Adipocyte (in vitro differentiated cells): ENCODE data around the gene PPP2R2C.
A peak's percentile ranks its signal among the peaks of the same experiment; 100 is the strongest.

ENCODE experiments used
- DNase-seq: peaks from one replicate; pipeline ENCODE4 v3.0.0-alpha.2; 2015; ENCODE audit warnings: low read depth
- H3K27me3 ChIP-seq: replicated peaks from 2 replicates; pipeline ENCODE4 v1.7.0; 2013; ENCODE audit warnings: mild to moderate bottlenecking, low read length, moderate library complexity; ENCODE audit not compliant: control insufficient read depth, insufficient read depth
- H3K36me3 ChIP-seq: 2 replicates; pipeline ENCODE4 v1.7.0; 2013; ENCODE audit warnings: low read length, mild to moderate bottlenecking, moderate library complexity; ENCODE audit not compliant: control insufficient read depth, insufficient read depth, severe bottlenecking
- H3K4me1 ChIP-seq: 2 replicates; pipeline ENCODE4 v1.7.0; 2013; ENCODE audit warnings: mild to moderate bottlenecking, low read length, moderate library complexity; ENCODE audit not compliant: control insufficient read depth, insufficient read depth
- H3K4me3 ChIP-seq: 2 replicates; pipeline ENCODE4 v1.7.0; 2013; ENCODE audit warnings: mild to moderate bottlenecking, low read length, moderate library complexity
- H3K9ac ChIP-seq: 2 replicates; pipeline ENCODE4 v1.7.0; 2013; ENCODE audit warnings: mild to moderate bottlenecking, low read length, moderate library complexity
- H3K9me3 ChIP-seq: 2 replicates; pipeline ENCODE4 v1.7.0; 2013; ENCODE audit warnings: mild to moderate bottlenecking, low read length, moderate library complexity; ENCODE audit not compliant: control insufficient read depth

The PPP2R2C gene

DNA sequence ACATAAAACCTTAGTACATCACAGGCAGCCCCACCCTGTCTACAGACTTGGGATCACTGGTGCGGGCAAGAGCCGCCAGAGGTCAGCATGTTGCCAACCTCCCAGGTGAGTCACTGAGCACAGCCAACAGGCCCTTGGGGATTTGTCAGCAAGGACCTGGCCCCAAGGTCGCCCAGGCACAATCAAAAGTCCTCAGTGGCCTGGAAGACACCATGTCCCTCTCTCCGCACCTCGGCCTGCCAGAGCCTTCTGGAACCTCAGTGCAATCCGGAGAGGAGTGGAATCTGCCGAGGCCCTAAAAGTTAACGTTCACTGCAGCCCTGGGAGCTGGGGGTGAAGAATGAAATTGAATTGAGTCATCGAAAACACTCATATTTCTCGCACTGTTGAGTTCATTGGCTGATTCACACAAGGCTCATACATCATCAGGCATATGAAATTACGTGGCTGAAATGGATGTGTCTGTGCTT is 128.4 kb downstream of the PPP2R2C start:
- H3K9ac ChIP-seq: no peak overlapping the region
- peaks cover 35% of the 10 kb centered on the region for H3K27me3 ChIP-seq
- no peak overlapping the region for H3K4me3 ChIP-seq
- no peaks in the 10 kb centered on the region for H3K9me3 ChIP-seq
- H3K4me1 ChIP-seq: no peaks in the 10 kb centered on the region
- DNase-seq: peak; percentile 63
- no peaks in the 10 kb centered on the region for H3K36me3 ChIP-seq

DNA sequence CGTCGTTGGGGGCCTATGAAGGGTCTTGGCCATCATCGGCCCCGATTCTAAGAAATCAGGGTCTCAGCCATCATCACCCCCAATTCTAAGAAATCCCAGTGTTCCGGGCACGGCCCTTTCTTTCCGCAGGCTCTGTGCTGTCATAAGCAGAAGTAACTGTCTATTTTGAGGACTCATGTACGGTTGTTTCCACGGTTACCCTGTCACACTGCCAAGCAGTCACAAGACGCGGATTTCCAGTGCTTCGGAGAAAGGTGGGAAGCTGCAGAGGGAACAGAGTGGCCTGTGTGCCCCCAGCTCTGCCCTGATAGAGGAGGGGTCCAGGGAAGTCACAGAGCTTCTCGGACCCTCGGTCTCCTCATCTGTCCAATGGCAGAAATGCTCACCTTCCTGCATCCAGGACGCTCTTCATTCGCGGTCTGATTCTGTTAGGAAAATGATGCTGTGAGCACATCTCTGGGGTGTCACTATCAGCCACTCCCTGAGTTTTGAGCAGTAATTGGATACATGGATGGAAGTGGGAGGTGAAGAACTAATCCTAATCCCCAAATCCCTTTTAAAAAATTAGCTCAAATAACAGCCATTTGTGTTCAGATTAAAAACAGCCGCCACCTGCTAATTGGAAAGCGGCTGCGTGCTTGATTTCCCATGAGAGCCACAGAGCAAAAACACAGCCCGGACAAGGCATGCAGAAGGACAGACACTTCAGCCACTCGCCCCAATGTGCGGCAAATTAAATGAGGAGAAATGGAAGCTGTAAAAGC is 129.7 kb downstream of the PPP2R2C start:
- H3K27me3 ChIP-seq: peaks cover 38% of the 10 kb centered on the region
- H3K4me3 ChIP-seq: no peak overlapping the region
- DNase-seq: no peak
- no peaks in the 10 kb centered on the region for H3K9me3 ChIP-seq
- no peak overlapping the region for H3K9ac ChIP-seq
- no peaks in the 10 kb centered on the region for H3K36me3 ChIP-seq
- H3K4me1 ChIP-seq: no peaks in the 10 kb centered on the region

DNA sequence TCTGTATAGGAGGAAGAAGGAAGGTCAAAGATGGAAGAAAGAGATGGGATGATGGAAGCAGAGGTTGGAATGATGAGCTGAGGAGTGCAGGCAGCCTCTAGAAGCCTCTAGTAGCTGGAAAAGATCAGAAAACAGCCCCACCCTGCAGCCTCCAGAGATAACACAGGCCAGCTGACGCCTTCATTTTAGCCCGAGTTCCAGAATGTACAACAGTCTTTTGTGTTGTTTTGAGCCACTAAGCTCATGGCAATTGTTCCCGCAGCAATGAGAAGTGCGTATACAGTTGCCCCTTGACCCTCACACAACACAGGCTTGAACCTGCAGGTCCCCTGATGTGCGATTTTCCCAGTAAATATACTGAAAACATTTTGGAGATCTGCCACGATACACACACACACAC is 130.7 kb downstream of the PPP2R2C start:
- H3K9ac ChIP-seq: no peak overlapping the region
- no peaks in the 10 kb centered on the region for H3K36me3 ChIP-seq
- DNase-seq: no peak
- H3K27me3 ChIP-seq: peaks cover 42% of the 10 kb centered on the region
- H3K9me3 ChIP-seq: no peaks in the 10 kb centered on the region
- no peaks in the 10 kb centered on the region for H3K4me1 ChIP-seq
- H3K4me3 ChIP-seq: no peak overlapping the region

DNA sequence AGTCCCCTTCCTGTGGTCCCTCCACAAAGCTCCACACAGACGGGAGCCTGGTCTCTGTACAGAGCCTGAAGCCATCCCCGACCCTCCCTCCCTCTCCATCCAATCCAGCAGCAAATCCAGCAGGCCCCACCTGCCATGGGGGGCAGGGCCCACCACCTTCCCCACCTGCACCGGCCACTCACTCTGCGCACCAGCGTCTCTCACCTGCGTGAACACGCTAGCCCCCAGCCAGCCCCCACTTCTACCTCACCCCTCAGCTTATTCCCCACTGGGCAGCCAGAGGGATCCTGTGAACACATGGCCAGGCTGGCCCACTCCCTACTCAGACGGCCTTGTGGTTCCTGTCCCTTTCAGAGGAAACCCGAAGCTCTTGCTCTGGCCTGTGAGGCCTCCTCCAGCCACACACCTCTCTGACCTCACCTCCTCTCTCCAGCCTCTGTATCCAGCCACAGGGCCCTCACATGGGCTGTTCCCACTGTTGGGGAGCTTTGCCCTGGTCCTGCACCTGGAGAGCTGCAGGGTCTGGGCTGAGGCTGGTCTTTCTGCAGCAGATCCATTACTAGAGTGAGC is 131.9 kb downstream of the PPP2R2C start:
- peaks cover 39% of the 10 kb centered on the region for H3K27me3 ChIP-seq
- H3K4me3 ChIP-seq: no peak overlapping the region
- DNase-seq: no peak
- no peak overlapping the region for H3K9ac ChIP-seq
- H3K4me1 ChIP-seq: no peaks in the 10 kb centered on the region
- H3K36me3 ChIP-seq: no peaks in the 10 kb centered on the region
- no peaks in the 10 kb centered on the region for H3K9me3 ChIP-seq

DNA sequence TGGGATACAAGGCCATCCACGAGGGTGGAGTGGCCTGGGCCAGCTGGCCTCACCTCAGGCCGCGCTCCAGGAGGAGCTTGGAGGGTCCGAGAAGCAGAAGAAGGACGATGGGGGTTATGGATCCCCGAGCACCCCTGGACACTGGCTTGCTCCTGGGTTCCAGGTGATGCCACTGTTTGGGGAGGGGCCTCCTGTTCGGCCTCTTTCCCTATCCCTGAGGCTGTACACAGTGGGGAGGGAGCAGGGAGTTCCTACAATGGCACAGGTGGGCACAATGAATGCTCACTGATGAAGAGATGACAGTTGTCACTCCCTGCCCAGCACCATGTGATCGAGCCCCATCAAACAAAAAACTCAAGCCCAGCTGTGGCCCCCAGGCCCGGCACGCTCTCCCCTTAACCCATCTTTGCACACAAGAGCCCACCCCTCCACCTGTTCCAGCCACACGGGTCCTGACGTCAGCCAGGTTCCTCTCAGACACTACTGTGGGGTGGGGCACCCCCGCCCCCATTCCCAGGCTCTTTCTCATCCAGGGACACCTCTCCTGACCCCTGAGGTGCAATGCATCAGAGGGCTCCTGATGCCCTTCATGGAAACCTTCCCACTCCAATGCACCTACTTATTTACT is 132.5 kb downstream of the PPP2R2C start:
- Histone ChIP-seq H3K4me3 (no peak overlapping the region), H3K27me3 (peaks cover 45% of the 10 kb centered on the region), H3K4me1 (no peaks in the 10 kb centered on the region), H3K9ac (no peak overlapping the region), H3K36me3 (no peaks in the 10 kb centered on the region), H3K9me3 (no peaks in the 10 kb centered on the region)
- DNase-seq: no peak

DNA sequence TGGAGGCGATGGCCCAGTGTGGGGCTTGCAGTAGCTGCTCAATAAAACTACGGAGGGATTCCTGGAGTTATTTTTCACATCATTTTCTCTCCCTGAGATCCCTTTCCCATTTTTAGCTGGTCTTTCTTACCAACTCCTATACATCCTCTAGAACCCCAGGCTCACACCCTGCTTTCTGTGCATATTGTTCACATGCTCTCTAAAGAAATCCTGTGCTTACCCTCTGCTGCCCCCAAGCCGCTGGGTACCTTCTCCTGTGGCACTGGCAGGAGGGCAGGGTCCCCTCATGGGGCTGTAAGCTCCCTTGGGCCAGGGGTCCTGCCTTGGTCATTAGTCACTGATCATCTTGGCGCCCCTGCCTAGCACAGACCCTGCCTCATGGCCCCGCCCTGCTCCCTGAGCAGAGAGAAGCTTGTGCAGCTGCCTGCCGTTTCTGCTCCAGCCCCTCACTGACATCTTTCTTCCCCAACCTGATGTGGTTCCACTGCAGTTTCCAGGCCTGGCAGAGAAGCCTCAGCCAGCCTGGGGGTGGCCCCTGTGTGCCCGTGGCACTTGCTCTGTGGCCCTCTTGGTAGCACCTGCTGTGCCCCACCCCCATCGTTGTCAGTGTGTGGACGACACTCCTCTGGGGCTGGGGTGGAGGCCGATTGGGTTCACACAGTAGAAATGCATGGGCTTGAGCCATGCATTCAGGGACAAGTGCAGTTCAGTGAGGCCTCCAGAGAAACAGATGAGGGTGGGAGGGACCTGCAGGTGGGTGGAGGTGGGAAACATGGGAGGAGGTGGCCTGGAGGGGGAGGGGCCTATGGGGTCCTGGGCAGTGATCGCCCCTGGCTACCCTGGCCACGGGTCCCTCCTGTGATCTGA is 133.2 kb downstream of the PPP2R2C start:
- Histone ChIP-seq H3K9ac (no peak overlapping the region), H3K9me3 (no peaks in the 10 kb centered on the region), H3K4me1 (no peaks in the 10 kb centered on the region), H3K4me3 (no peak overlapping the region), H3K27me3 (peaks cover 48% of the 10 kb centered on the region), H3K36me3 (no peaks in the 10 kb centered on the region)
- DNase-seq: no peak

DNA sequence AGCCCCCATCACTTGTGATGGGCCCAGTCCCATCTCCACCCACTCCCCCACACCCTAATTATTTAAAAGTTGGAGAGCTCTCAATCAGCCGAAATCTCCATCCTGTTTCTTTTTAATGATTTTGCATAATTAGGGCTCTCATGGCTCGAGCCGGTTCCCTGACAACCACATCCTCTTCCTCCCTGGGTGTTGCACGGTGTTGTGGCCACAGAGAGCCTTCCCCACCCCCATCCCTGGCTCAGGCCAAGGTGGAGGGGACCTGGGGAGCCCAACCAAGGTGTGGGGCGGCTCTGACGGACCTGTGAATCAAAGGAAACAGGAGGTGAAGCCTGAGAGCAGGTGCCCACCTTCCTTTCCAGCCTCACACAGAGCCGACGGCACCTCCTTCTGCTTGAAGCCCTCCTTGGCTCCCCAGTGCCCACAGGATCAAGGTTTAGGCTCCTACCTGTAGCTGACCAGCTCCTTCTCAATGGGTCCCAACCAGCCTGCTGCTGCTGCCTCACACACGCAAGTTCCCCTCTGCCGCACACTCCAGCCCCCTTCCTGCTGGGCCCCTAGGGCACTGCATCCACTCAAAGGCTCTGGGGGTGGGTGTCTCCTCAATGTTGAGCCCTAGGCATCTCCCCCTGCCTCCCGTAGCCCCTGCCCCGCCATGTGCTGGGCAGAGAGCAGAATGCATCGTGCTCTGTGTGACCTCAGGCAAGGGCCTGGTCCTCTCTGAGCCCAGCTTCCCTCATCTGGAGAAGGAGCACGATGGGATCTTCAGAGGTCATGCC is 134.1 kb downstream of the PPP2R2C start:
- no peak overlapping the region for H3K9ac ChIP-seq
- H3K27me3 ChIP-seq: peaks cover 48% of the 10 kb centered on the region
- H3K4me3 ChIP-seq: no peak overlapping the region
- H3K4me1 ChIP-seq: no peaks in the 10 kb centered on the region
- no peak for DNase-seq
- no peaks in the 10 kb centered on the region for H3K36me3 ChIP-seq
- H3K9me3 ChIP-seq: peaks cover 5% of the 10 kb centered on the region

DNA sequence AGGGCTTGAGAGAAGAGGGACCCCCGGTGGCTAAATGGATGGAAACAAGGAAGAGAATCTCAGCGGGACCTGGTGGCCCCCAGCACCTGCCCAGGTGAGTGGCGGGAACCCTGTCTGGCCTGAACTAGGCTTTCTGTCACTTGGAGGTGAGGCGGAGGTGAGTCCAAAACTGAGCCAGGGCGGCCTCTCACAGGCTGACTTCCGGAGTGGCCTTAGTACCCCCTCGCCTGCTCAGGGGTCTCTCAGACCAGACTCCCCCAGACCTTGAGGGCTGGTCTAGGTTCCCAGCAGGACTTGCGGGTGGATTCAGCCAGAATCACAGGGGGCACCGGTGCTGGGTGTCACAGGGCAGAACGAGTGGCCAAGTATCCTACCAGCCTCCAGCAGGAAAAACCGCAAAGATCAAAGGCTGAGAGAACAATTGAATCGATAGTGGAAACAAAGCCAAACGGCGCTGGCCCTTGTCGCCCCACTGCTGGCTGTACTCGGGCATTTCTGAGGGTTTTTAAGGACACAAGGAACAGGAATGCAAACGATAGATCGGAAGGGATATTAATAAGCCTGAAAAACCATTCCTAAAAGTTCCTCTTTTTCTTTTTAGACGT is 135.0 kb downstream of the PPP2R2C start:
- H3K9me3 ChIP-seq: peaks cover 5% of the 10 kb centered on the region
- no peak for DNase-seq
- H3K4me1 ChIP-seq: no peaks in the 10 kb centered on the region
- H3K36me3 ChIP-seq: no peaks in the 10 kb centered on the region
- H3K27me3 ChIP-seq: peaks cover 56% of the 10 kb centered on the region
- H3K9ac ChIP-seq: no peak overlapping the region
- no peak overlapping the region for H3K4me3 ChIP-seq

DNA sequence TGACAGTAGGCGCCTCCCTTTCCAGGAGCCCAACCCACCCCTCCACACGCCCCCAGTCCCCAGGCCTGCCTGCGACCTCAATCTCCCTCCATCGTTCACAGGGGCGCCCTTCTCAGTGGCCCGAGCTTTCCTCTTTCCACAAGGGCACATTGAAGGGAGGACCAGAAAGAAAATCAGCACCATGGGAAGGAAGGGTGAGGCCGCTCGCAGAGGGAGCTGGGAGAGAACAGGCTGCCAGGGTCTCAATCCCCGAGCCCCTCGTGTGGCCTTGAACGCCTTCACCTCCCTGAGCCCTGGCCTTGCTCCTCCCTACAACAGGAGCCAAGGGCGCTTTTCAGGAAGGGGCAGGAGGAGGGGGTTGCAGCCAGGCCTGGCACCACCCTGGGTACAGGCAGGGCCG is 136.2 kb downstream of the PPP2R2C start:
- Histone ChIP-seq H3K27me3 (peaks cover 50% of the 10 kb centered on the region), H3K9ac (no peak overlapping the region), H3K9me3 (peaks cover 5% of the 10 kb centered on the region), H3K36me3 (no peaks in the 10 kb centered on the region), H3K4me3 (no peak overlapping the region), H3K4me1 (no peaks in the 10 kb centered on the region)
- DNase-seq: no peak

DNA sequence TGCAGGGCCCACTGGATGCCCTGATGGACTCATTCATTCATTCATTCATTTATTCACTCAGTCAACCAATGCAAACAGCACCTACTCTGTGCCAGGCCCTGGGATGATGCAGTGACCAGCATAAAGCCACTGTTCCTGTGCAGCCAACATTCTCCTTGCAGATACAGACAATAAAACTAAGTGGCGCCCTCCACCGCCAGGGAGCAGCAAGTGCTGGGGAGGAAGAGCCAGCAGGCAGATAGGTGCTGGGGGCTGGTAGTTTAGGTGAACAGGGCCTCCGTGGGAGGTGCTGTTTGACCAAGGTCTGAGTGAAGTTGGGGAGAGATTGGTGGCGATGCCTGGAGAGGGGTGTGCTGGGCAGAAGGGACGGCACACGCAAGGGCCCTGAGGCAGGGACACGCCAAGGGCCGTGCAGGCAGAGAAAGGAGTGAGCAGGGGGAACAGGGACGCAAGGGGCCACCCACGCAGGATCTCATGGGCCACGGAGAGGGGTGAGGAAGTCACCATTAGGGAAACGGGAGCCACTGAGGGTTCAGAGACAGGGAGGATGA is 137.3 kb downstream of the PPP2R2C start:
- no peak for DNase-seq
- no peak overlapping the region for H3K4me3 ChIP-seq
- peaks cover 5% of the 10 kb centered on the region for H3K9me3 ChIP-seq
- no peaks in the 10 kb centered on the region for H3K4me1 ChIP-seq
- peaks cover 43% of the 10 kb centered on the region for H3K27me3 ChIP-seq
- no peaks in the 10 kb centered on the region for H3K36me3 ChIP-seq
- H3K9ac ChIP-seq: no peak overlapping the region
